ENCODE results near the gene ADAMTS4.

The ADAMTS4 gene

GRCh38 chr1:161137881-161138280 is 61.0 kb downstream of the ADAMTS4 start:
- no peak for DNase-seq
